Activated CD4-positive, alpha-beta T cell treated with anti-CD3 and anti-CD28 coated beads, Interleukin-2, amount 10 ng/mL, durations not matched to agents 7 days and 5 days (primary cell): ENCODE measurements around the gene DGKI. TPM values are rescaled to one million over a fixed set of nuclear protein-coding genes. Genes with fewer than 3 reads are reported as not detected.

Experiments
- CTCF ChIA-PET: fragments of 350-600 bp; sonication (Branson Sonifier 250); formaldehyde crosslinking; loops from one replicate; lab custom pipeline; 2021; ENCODE audit warnings: antibody characterized with exemption; lab: Charles Lee
- POLR2A ChIA-PET: fragments of 350-600 bp; sonication (Branson Sonifier 250); formaldehyde crosslinking; loops from one replicate; lab custom pipeline; 2021; ENCODE audit warnings: antibody characterized with exemption; lab: Charles Lee
- DNase-seq: peaks from one replicate; pipeline ENCODE4 v3.0.0-alpha.2; 2020
- H3K27ac Mint-ChIP-seq: one replicate; pipeline ENCODE4 v1.8.0; 2021; ENCODE audit warnings: mild to moderate bottlenecking, moderate library complexity, mixed read lengths
- H3K27me3 Mint-ChIP-seq: one replicate; pipeline ENCODE4 v1.8.0; 2021; ENCODE audit warnings: mixed read lengths
- H3K36me3 Mint-ChIP-seq: one replicate; pipeline ENCODE4 v1.8.0; 2021; ENCODE audit warnings: low read depth, mixed read lengths
- H3K4me1 Mint-ChIP-seq: one replicate; pipeline ENCODE4 v1.8.0; 2021; ENCODE audit warnings: mixed read lengths
- H3K4me3 Mint-ChIP-seq: one replicate; pipeline ENCODE4 v1.8.0; 2021; ENCODE audit warnings: mild to moderate bottlenecking, moderate library complexity, mixed read lengths
- H3K9me3 Mint-ChIP-seq: one replicate; pipeline ENCODE4 v1.8.0; 2021; ENCODE audit warnings: mixed read lengths
- total RNA-seq, 2 experiments: library from RNA; stranded (reverse); gene quantifications; one replicate each; pipeline ENCODE4 v1.2.3, GENCODE V29; 2021

The DGKI gene
- total RNA-seq, 2 experiments from 2014 or later, result 0.06 to 0.25 TPM

DNA sequence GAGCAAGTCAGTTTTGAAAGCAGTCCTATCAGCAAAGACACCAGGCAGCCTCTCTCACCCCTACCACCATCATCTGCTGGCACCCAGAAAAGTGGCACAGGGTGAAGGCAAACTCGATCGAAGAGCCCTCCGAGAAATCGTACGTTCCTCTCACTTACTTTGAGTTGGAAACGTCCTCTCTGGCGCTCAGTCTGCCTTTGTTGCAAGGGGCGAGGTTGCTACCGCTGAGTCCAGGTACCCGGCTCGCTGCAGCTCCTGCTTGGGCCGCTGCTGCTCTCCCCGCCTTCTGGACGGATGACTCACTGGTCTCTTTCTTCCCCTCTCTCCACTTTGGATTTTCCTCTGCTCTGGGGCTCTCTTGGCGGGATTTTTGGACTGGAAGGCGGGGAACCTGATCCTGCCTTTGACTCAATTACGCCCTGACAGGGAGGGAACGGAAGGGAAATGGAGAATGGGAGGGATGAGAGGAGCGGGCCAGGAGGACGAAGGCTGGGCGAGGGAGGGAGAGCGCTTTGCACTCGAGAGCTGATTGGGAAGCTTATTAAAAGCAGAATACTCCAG is 503.4 kb downstream of the DGKI start, which contains the start of gene PTN:
TSS of gene PTN (minus strand) at position 453 of the 561 bp plus-strand sequence. CDS start 88,760 bp downstream, outside the sequence.
- Mint-ChIP-seq H3K4me3 (no peak within 1 kb of the TSS), H3K27me3 (peaks cover 12% of the 10 kb centered on the region), H3K9me3 (no peaks in the 10 kb centered on the region), H3K36me3 (no peaks in the 10 kb centered on the region), H3K4me1 (no peaks in the 10 kb centered on the region), H3K27ac (no peak within 1 kb of the TSS)
- no peak for DNase-seq
- POLR2A ChIA-PET, result no interaction called here
- CTCF ChIA-PET, result no interaction called here

GRCh38 chr7:137342828-137343261 is 503.9 kb downstream of the DGKI start:
- no peak overlapping the region for H3K27ac Mint-ChIP-seq
- no peaks in the 10 kb centered on the region for H3K4me1 Mint-ChIP-seq
- ChIA-PET POLR2A (no interaction called here), CTCF (no interaction called here)
- H3K36me3 Mint-ChIP-seq, result no peaks in the 10 kb centered on the region
- peaks cover 12% of the 10 kb centered on the region for H3K27me3 Mint-ChIP-seq
- DNase-seq, result no peak
- H3K9me3 Mint-ChIP-seq, result no peaks in the 10 kb centered on the region
- H3K4me3 Mint-ChIP-seq, result no peak overlapping the region

GRCh38 chr7:137342265-137342664 is 504.5 kb downstream of the DGKI start:
- POLR2A ChIA-PET, result no interaction called here
- H3K27ac Mint-ChIP-seq, result no peak overlapping the region
- H3K36me3 Mint-ChIP-seq, result no peaks in the 10 kb centered on the region
- no peaks in the 10 kb centered on the region for H3K9me3 Mint-ChIP-seq
- DNase-seq, result no peak
- peaks cover 12% of the 10 kb centered on the region for H3K27me3 Mint-ChIP-seq
- no peak overlapping the region for H3K4me3 Mint-ChIP-seq
- H3K4me1 Mint-ChIP-seq, result no peaks in the 10 kb centered on the region
- CTCF ChIA-PET, result no interaction called here

- ChIA-PET CTCF (no interaction called here), POLR2A (no interaction called here)
- no peak for DNase-seq
- no peaks in the 10 kb centered on the region for H3K36me3 Mint-ChIP-seq
- no peak overlapping the region for H3K27ac Mint-ChIP-seq
- H3K4me3 Mint-ChIP-seq, result no peak overlapping the region
- H3K4me1 Mint-ChIP-seq, result no peaks in the 10 kb centered on the region
- H3K9me3 Mint-ChIP-seq, result peaks cover 7% of the 10 kb centered on the region
- H3K27me3 Mint-ChIP-seq, result peaks cover 2% of the 10 kb centered on the region
Observed at GRCh38 chr7:137337902-137338301, 508.9 kb downstream of the DGKI start.

- no peaks in the 10 kb centered on the region for H3K36me3 Mint-ChIP-seq
- no peaks in the 10 kb centered on the region for H3K27me3 Mint-ChIP-seq
- no peaks in the 10 kb centered on the region for H3K4me1 Mint-ChIP-seq
- H3K9me3 Mint-ChIP-seq, result peaks cover 10% of the 10 kb centered on the region
- DNase-seq, result no peak
- H3K4me3 Mint-ChIP-seq, result no peak overlapping the region
- POLR2A ChIA-PET, result no interaction called here
- CTCF ChIA-PET, result no interaction called here
- no peak overlapping the region for H3K27ac Mint-ChIP-seq
Observed at GRCh38 chr7:137335814-137336213, 511.0 kb downstream of the DGKI start.

DNA sequence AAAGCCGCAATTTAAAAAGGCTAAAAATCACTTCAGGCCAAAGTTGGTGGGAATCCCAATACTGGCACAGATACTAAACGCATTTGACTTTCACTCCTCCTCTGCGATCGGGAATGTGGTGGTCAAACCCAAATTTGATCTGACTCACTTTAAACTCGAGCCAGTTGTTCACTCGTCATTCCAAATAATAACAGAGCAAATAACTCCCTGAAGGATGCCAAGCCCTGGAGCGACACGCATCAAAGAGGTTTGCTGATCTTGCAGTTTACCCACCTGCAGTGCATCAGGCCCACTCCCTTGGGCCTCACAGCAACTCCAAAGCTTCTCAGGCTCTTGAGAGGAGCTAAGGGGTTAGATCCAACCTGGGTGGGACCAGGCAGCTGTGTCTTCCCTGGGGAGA is 515.4 kb downstream of the DGKI start:
- Mint-ChIP-seq H3K4me1 (no peaks in the 10 kb centered on the region), H3K36me3 (no peaks in the 10 kb centered on the region), H3K4me3 (no peak overlapping the region), H3K27me3 (no peaks in the 10 kb centered on the region), H3K27ac (no peak overlapping the region), H3K9me3 (peaks cover 8% of the 10 kb centered on the region)
- POLR2A ChIA-PET, result no interaction called here
- no peak for DNase-seq
- CTCF ChIA-PET, result no interaction called here

Other genes with a start within 250 kb of the DGKI start
- 10 to 100 TPM; 23.1 to 25.7 TPM for gene CREB3L2, start 155.1 kb upstream of the DGKI start, total RNA-seq
- not detected for gene AKR1D1, start 229.5 kb upstream of the DGKI start, total RNA-seq